ENCODE results near the gene RHBDD2.
"Not testable (repeated sequence)": the region's sequence is repeated elsewhere in the genome, so short reads cannot be mapped to it uniquely, and the experiment has no call there.

- TF ChIP-seq CTCF (IDR thresholded peaks at IDR 0.05; ENCODE audit: borderline replicate concordance, extremely low read depth, low read length, poor library complexity, severe bottlenecking); EZH2 (IDR thresholded peaks at IDR 0.05; ENCODE audit: borderline replicate concordance, low read depth, low read length, severe bottlenecking): not testable (repeated sequence)
Observed at GRCh38 chr7:75854813-75855345, 24.0 kb upstream of the RHBDD2 start.
